T-helper 2 cell treated with Interferon-gamma antibody and Interleukin-4, amounts not matched to agents 100 ng/mL and 5 ng/mL, for 36 hours (primary cell): ENCODE results near the gene C1QTNF9. TPM values are rescaled to one million over a fixed set of nuclear protein-coding genes. Genes with fewer than 3 reads are reported as not detected.
"Not testable (repeated sequence)": the region's sequence is repeated elsewhere in the genome, so short reads cannot be mapped to it uniquely, and the experiment has no call there.

Experiments used
- intact Hi-C: fragments of 100-400 bp; cut with micrococcal nuclease; formaldehyde crosslinking; loops from one replicate; pipeline ENCODE4 v1.15.1; 2023
- total RNA-seq: library from RNA; stranded (reverse); gene quantifications from 2 replicates; pipeline ENCODE4 v1.2.3, GENCODE V29; 2022

Gene C1QTNF9
- total RNA-seq, 1 donor from 2014 or later: not detected

GRCh38 chr13:24360106-24360505 lies 50.7 kb downstream of the C1QTNF9 start:
- intact Hi-C loops: no loop called here

GRCh38 chr13:24361113-24361512 lies 51.7 kb downstream of the C1QTNF9 start:
- intact Hi-C loops: no loop called here

DNA sequence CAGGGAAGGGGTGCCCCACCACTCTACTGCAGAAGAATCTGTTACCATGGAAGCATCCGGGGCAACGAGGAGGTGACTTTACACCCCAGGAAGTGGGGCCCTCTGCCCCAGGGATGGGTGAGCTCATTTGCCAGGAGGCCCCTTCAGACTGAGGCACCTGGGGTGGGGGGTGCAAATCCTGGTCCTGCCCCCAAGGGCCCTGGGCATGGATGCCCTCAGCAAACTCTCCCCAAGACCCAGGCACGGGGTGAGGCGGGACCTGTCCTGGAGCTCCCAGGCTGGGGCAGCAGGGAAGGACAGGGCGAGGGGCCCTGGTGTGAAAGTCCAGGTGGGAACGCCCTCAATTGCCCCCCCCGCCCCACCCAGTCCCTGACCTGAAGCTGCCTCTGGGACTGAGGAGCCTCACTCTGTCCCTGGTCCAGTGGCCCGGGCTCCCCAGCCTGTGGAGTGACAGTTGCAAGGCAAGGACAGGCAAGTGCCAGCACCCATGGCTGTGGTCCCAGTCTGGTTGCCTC lies 52.5 kb downstream of the C1QTNF9 start:
- intact Hi-C loops: no loop called here

- intact Hi-C loops: no loop called here
These were observed 53.1 kb downstream of the C1QTNF9 start for GRCh38 chr13:24362435-24362952.

DNA sequence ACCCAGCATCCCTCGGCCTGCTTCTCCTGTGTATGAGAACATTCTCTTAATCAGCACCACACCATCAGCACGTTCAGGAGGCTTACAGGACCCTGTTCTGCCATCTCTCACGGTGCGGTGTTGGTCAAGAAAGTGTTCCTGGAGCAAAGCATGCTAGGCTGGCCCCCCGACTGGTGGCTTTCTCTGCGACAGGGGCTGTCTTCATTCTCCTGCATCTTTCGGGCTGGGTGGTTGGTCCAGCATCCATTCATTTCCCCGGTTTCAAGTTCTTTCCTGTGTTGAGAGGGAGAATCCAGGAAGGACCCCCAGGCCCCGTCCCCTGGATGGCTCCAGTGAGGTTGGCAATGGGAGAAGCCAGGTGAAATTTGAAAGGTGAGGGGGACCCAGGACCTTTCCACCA lies 55.8 kb downstream of the C1QTNF9 start:
- intact Hi-C loops: no loop called here

GRCh38 chr13:24366315-24366714 lies 56.9 kb downstream of the C1QTNF9 start:
- intact Hi-C loops: not testable (repeated sequence)

DNA sequence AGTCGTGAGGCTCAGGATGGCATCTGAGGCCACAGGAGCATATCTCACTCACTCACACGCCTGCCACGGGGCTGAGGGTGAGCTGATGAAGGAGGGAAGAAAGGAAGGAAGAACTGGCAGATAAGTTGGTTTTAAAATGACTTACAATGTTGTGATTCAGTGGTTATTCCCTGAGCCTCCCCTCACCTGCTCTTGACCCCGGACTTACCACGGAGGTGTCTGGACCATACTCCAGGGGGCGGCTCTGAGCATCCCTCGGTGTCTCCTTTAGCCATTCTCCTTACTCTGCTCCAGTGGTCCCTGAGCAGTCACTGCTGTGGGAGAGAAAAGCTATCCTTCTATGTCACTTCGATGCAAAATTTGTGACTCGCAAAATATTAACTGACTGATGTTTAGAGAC lies 61.9 kb downstream of the C1QTNF9 start:
- intact Hi-C loops: not testable (repeated sequence)

Other genes with a start within 250 kb of the C1QTNF9 start
- gene SPATA13, start 148.9 kb upstream of the C1QTNF9 start, total RNA-seq: 48.8 and 52.6 TPM in 2 replicates
- 69.3 and 69.4 TPM in 2 replicates for gene PARP4, start 203.2 kb downstream of the C1QTNF9 start, total RNA-seq